GM21526 (cell line): Measurements from ENCODE around the gene JHY.

Experiments
- ATAC-seq: cut with Tn5 transposase; IDR thresholded peaks from one replicate; pipeline ENCODE4 v1.9.1; 2021; ENCODE audit warnings: moderate library complexity; ENCODE audit not compliant: unreplicated experiment, low FRiP score

The JHY gene

GRCh38 chr11:122933416-122933815 lies 50.9 kb downstream of the JHY start:
- no peak for ATAC-seq

- ATAC-seq: no peak
These were observed 55.4 kb downstream of the JHY start for GRCh38 chr11:122937983-122938382.

- ATAC-seq: no peak
These were observed 56.0 kb downstream of the JHY start for GRCh38 chr11:122938557-122938956.

GRCh38 chr11:122951211-122951610 lies 68.7 kb downstream of the JHY start:
- no peak for ATAC-seq

- ATAC-seq: no peak
These were observed 71.9 kb downstream of the JHY start for GRCh38 chr11:122954455-122954854.

GRCh38 chr11:122963961-122964360 lies 81.4 kb downstream of the JHY start:
- no peak for ATAC-seq

- no peak for ATAC-seq
These were observed 93.6 kb downstream of the JHY start for GRCh38 chr11:122976061-122976733.

GRCh38 chr11:122976734-122977469 lies 94.3 kb downstream of the JHY start:
- no peak for ATAC-seq

- no peak for ATAC-seq
These were observed 95.1 kb downstream of the JHY start for GRCh38 chr11:122977470-122978298.

- no peak for ATAC-seq
These were observed 95.7 kb downstream of the JHY start for GRCh38 chr11:122978299-122978620.

- ATAC-seq: no peak
These were observed 96.7 kb downstream of the JHY start for GRCh38 chr11:122979103-122979814.

GRCh38 chr11:122979815-122980595 lies 97.4 kb downstream of the JHY start:
- ATAC-seq: no peak

- no peak for ATAC-seq
These were observed 99.1 kb downstream of the JHY start, which contains the start of gene BSX for GRCh38 chr11:122981388-122982264. TSS of gene BSX (minus strand) at chr11:122981834. CDS start at chr11:122981671, 163 bp downstream.

- ATAC-seq: no peak
These were observed 101.1 kb downstream of the JHY start for GRCh38 chr11:122983438-122984185.

- ATAC-seq: no peak
These were observed 101.8 kb downstream of the JHY start for GRCh38 chr11:122984186-122985011.

- ATAC-seq: no peak
These were observed 113.0 kb downstream of the JHY start for GRCh38 chr11:122995526-122995925.

GRCh38 chr11:122998727-122999366 lies 116.3 kb downstream of the JHY start:
- ATAC-seq: no peak
